Endodermal cell (in vitro differentiated cells): ENCODE measurements around the gene RPL4. TPM values are rescaled to one million over a fixed set of nuclear protein-coding genes. Genes with fewer than 3 reads are reported as not detected.
"Not testable (repeated sequence)": the region's sequence is repeated elsewhere in the genome, so short reads cannot be mapped to it uniquely, and the experiment has no call there.

Experiments
- DNase-seq: peaks from one replicate; pipeline ENCODE4 v3.0.0-alpha.2; 2017
- H3K27ac ChIP-seq: 2 replicates; pipeline ENCODE4 v1.5.1; 2013; ENCODE audit warnings: mild to moderate bottlenecking, low read depth, low read length, moderate library complexity
- H3K27me3 ChIP-seq: 2 replicates; pipeline ENCODE4 v1.6.1; 2013; ENCODE audit warnings: mild to moderate bottlenecking, low read length, moderate library complexity; ENCODE audit not compliant: insufficient read depth, control insufficient read depth, poor library complexity, severe bottlenecking
- H3K36me3 ChIP-seq: 2 replicates; pipeline ENCODE4 v1.7.0; 2013; ENCODE audit warnings: mild to moderate bottlenecking, low read length, moderate library complexity; ENCODE audit not compliant: control insufficient read depth, insufficient read depth
- H3K4me1 ChIP-seq: one replicate; pipeline ENCODE4 v1.7.0; 2013; ENCODE audit warnings: low read length; ENCODE audit not compliant: control insufficient read depth, insufficient read depth
- H3K4me3 ChIP-seq: 2 replicates; pipeline ENCODE4 v1.5.1; 2013; ENCODE audit warnings: mild to moderate bottlenecking, low read length, moderate library complexity
- H3K9ac ChIP-seq: 2 replicates; pipeline ENCODE4 v1.6.1; 2013; ENCODE audit warnings: mild to moderate bottlenecking, low read length, moderate library complexity; ENCODE audit not compliant: poor library complexity, severe bottlenecking; ENCODE audit errors: extremely low read depth
- H3K9me3 ChIP-seq: 2 replicates; pipeline ENCODE4 v1.6.1; 2013; ENCODE audit warnings: mild to moderate bottlenecking, low read length, moderate library complexity; ENCODE audit not compliant: control insufficient read depth
- H3K27ac Mint-ChIP-seq: 2 replicates; pipeline ENCODE4 v1.8.0; 2020; ENCODE audit warnings: mixed read lengths
- H3K27me3 Mint-ChIP-seq: 2 replicates; pipeline ENCODE4 v1.8.0; 2021; ENCODE audit warnings: mild to moderate bottlenecking, mixed read lengths; ENCODE audit not compliant: insufficient read depth
- H3K36me3 Mint-ChIP-seq: 2 replicates; pipeline ENCODE4 v1.8.0; 2020; ENCODE audit warnings: low read depth, mixed read lengths
- H3K4me1 Mint-ChIP-seq: 2 replicates; pipeline ENCODE4 v1.8.0; 2020; ENCODE audit warnings: mixed read lengths
- H3K4me3 Mint-ChIP-seq: 2 replicates; pipeline ENCODE4 v1.8.0; 2020; ENCODE audit warnings: mild to moderate bottlenecking, moderate library complexity, mixed read lengths
- H3K9me3 Mint-ChIP-seq: 2 replicates; pipeline ENCODE4 v1.8.0; 2020; ENCODE audit warnings: mild to moderate bottlenecking, mixed read lengths
- CTCF ChIP-seq: fragments of 200-600 bp; sonication (generic); conservative IDR thresholded peaks from 2 replicates; pipeline ENCODE4 v1.5.0; 2021; ENCODE audit warnings: antibody characterized with exemption, mild to moderate bottlenecking
- WGBS, 2 experiments: methylation state at CpG; one replicate each; pipeline versions ENCODE4 v1.1.5 to v1.1.7; 2013; ENCODE audit warnings: missing lambda C conversion rate in 2 of 2, mixed read lengths in 1 of 2; ENCODE audit not compliant: insufficient coverage in 1 of 2, insufficient read length in 1 of 2; 5-methylcytosine and 5-hydroxymethylcytosine counted together
- total RNA-seq, 2 donors: library from RNA; stranded (reverse); fragmentation: NEBNext Ultra II Directional in 1 of 2; extraction: Animal tissue kit (Norgen Biotek cat#: 25700) in 1 of 2; gene quantifications; 2 replicates in 1 of 2; 3 replicates in 1 of 2; pipeline ENCODE4 v1.2.1, GENCODE V29; 2021

Gene RPL4
- total RNA-seq, 2 donors from 2014 or later: 2,700 to 3,227 TPM

- Mint-ChIP-seq H3K27me3 (no peaks in the 10 kb centered on the region), H3K36me3 (peaks cover 4% of the 10 kb centered on the region), H3K4me3 (peak overlapping the region; percentile 48), H3K9me3 (no peaks in the 10 kb centered on the region), H3K27ac (peak overlapping the region; percentile 77), H3K4me1 (peaks cover 73% of the 10 kb centered on the region)
- H3K27me3 ChIP-seq: no peaks in the 10 kb centered on the region
- no peak overlapping the region for H3K27ac ChIP-seq
- DNase-seq: peak; percentile 87
- H3K9me3 ChIP-seq: no peaks in the 10 kb centered on the region
- WGBS, 2 experiments: 5 to 7% methylated on average over 2 of the region's 2 CpGs
- H3K4me3 ChIP-seq: peak overlapping the region; percentile 78
- H3K4me1 ChIP-seq: peaks cover 24% of the 10 kb centered on the region
- peaks cover 19% of the 10 kb centered on the region for H3K36me3 ChIP-seq
- TF ChIP-seq CTCF: no peak
- peak overlapping the region; percentile 50 for H3K9ac ChIP-seq
Observed at GRCh38 chr15:66474135-66474534, 30.5 kb downstream of the RPL4 start.

- peaks cover 11% of the 10 kb centered on the region for H3K9me3 ChIP-seq
- Mint-ChIP-seq H3K9me3 (peaks cover 6% of the 10 kb centered on the region), H3K36me3 (peaks cover 12% of the 10 kb centered on the region), H3K27me3 (no peaks in the 10 kb centered on the region), H3K27ac (peak overlapping the region; percentile 88), H3K4me3 (peak overlapping the region; percentile 48), H3K4me1 (peaks cover 73% of the 10 kb centered on the region)
- peak overlapping the region; percentile 78 for H3K4me3 ChIP-seq
- peak; percentile 87 for DNase-seq
- peak overlapping the region; percentile 50 for H3K9ac ChIP-seq
- WGBS, 2 experiments: 53 to 57% methylated on average over 6 to 8 of the region's 8 CpGs
- no peak overlapping the region for H3K27ac ChIP-seq
- no peak for TF ChIP-seq CTCF
- H3K4me1 ChIP-seq: peaks cover 24% of the 10 kb centered on the region
- no peaks in the 10 kb centered on the region for H3K27me3 ChIP-seq
- H3K36me3 ChIP-seq: peaks cover 20% of the 10 kb centered on the region
Observed at GRCh38 chr15:66472176-66472999, 32.3 kb downstream of the RPL4 start.

GRCh38 chr15:66470825-66471224 is 33.8 kb downstream of the RPL4 start:
- not testable (repeated sequence) for H3K27ac ChIP-seq, H3K27me3 Mint-ChIP-seq, H3K27me3 ChIP-seq
- 27 to 42% methylated on average over 3 to 4 of the region's 4 CpGs for WGBS, 2 experiments
- Histone ChIP-seq H3K9me3 (peaks cover 27% of the 10 kb centered on the region), H3K9ac (peak overlapping the region; percentile 2), H3K4me3 (peak overlapping the region; percentile 78), H3K36me3 (peaks cover 30% of the 10 kb centered on the region), H3K4me1 (peaks cover 11% of the 10 kb centered on the region)
- Mint-ChIP-seq H3K27ac (peak overlapping the region; percentile 91), H3K4me3 (peak overlapping the region; percentile 48), H3K36me3 (peaks cover 28% of the 10 kb centered on the region), H3K4me1 (peaks cover 58% of the 10 kb centered on the region), H3K9me3 (peaks cover 21% of the 10 kb centered on the region)
- peak; percentile 83 for DNase-seq

GRCh38 chr15:66467162-66468040 is 37.3 kb downstream of the RPL4 start:
- not testable (repeated sequence) for H3K27me3 Mint-ChIP-seq, H3K27ac ChIP-seq, H3K27me3 ChIP-seq, H3K27ac Mint-ChIP-seq, H3K9ac ChIP-seq, H3K4me1 ChIP-seq, H3K4me3 Mint-ChIP-seq, DNase-seq
- peaks cover 43% of the 10 kb centered on the region for H3K4me1 Mint-ChIP-seq
- H3K9me3 Mint-ChIP-seq: peaks cover 43% of the 10 kb centered on the region
- WGBS, 2 experiments: 95% methylated on average over 7 to 10 of the region's 11 CpGs
- H3K36me3 Mint-ChIP-seq: peaks cover 49% of the 10 kb centered on the region
- H3K36me3 ChIP-seq: peaks cover 47% of the 10 kb centered on the region
- H3K9me3 ChIP-seq: peaks cover 46% of the 10 kb centered on the region
- peak overlapping the region; percentile 73 for H3K4me3 ChIP-seq

GRCh38 chr15:66465294-66465693 is 39.4 kb downstream of the RPL4 start:
- not testable (repeated sequence) for H3K27me3 Mint-ChIP-seq, H3K9ac ChIP-seq, H3K4me3 Mint-ChIP-seq, H3K27ac ChIP-seq, DNase-seq, H3K27me3 ChIP-seq, H3K27ac Mint-ChIP-seq
- peaks cover 13% of the 10 kb centered on the region for H3K4me1 ChIP-seq
- peaks cover 40% of the 10 kb centered on the region for H3K4me1 Mint-ChIP-seq
- H3K36me3 ChIP-seq: peaks cover 47% of the 10 kb centered on the region
- peaks cover 46% of the 10 kb centered on the region for H3K9me3 ChIP-seq
- H3K4me3 ChIP-seq: peak overlapping the region; percentile 73
- WGBS, 2 experiments: 96 to 100% methylated on average over 1 to 6 of the region's 6 CpGs
- H3K36me3 Mint-ChIP-seq: peaks cover 49% of the 10 kb centered on the region
- peaks cover 43% of the 10 kb centered on the region for H3K9me3 Mint-ChIP-seq
